Activated CD4-positive, alpha-beta T cell treated with anti-CD3 and anti-CD28 coated beads, Interleukin-2, amount 50 U/mL, for 16 hours (primary cell): ENCODE results near the gene VEZF1.

Experiments
- DNase-seq: peaks from one replicate; pipeline ENCODE4 v3.0.0-alpha.2; 2020

The VEZF1 gene

GRCh38 chr17:57987581-57988300 is at the start of gene VEZF1:
Gene VEZF1 (minus strand): TSS chr17:57988254. CDS start chr17:57988111, 143 bp downstream.
- DNase-seq: peak; percentile 71

GRCh38 chr17:58032691-58033415 is 44.8 kb upstream of the VEZF1 start:
- DNase-seq: no peak

- no peak for DNase-seq
These were observed 40.5 kb upstream of the VEZF1 start for GRCh38 chr17:58028578-58028977.

GRCh38 chr17:58020401-58020800 is 32.3 kb upstream of the VEZF1 start:
- no peak for DNase-seq

- DNase-seq: no peak
These were observed 31.5 kb upstream of the VEZF1 start for GRCh38 chr17:58019521-58019920.

GRCh38 chr17:58019039-58019438 is 31.0 kb upstream of the VEZF1 start:
- DNase-seq: no peak

- no peak for DNase-seq
These were observed 22.2 kb upstream of the VEZF1 start for GRCh38 chr17:58010067-58010799.

- no peak for DNase-seq
These were observed 20.0 kb upstream of the VEZF1 start for GRCh38 chr17:58007781-58008706.

GRCh38 chr17:58006924-58007780 is 19.1 kb upstream of the VEZF1 start, which contains the start of gene SRSF1:
Gene SRSF1 (minus strand): TSS chr17:58007246. CDS start chr17:58007137, 109 bp downstream.
- DNase-seq: peak; percentile 98

GRCh38 chr17:58006560-58006923 is 18.5 kb upstream of the VEZF1 start:
- peak; percentile 76 for DNase-seq

GRCh38 chr17:58005728-58006559 is 17.9 kb upstream of the VEZF1 start:
- DNase-seq: no peak

GRCh38 chr17:58005031-58005727 is 17.1 kb upstream of the VEZF1 start:
- no peak for DNase-seq

- no peak for DNase-seq
These were observed 16.0 kb upstream of the VEZF1 start for GRCh38 chr17:58004060-58004459.

- DNase-seq: no peak
These were observed 14.9 kb upstream of the VEZF1 start for GRCh38 chr17:58002973-58003372.

GRCh38 chr17:58002154-58002948 is 14.3 kb upstream of the VEZF1 start:
- no peak for DNase-seq

GRCh38 chr17:58001461-58002124 is 13.5 kb upstream of the VEZF1 start:
- no peak for DNase-seq

GRCh38 chr17:57999496-58000017 is 11.5 kb upstream of the VEZF1 start:
- DNase-seq: peak; percentile 77

- DNase-seq: no peak
These were observed 11.0 kb upstream of the VEZF1 start for GRCh38 chr17:57999010-57999495.
